ENCODE data around the gene SETBP1. TPM values are rescaled to one million over a fixed set of nuclear protein-coding genes. Genes with fewer than 3 reads are reported as not detected.

SETBP1 gene
- total RNA-seq, 4 donors from 2014 or later = 16.2 to 33.6 (median 24.4) TPM

GRCh38 chr18:44714376-44714775 lies 33.7 kb downstream of the SETBP1 start:
- 86% methylated on average over 9 of the region's 9 CpGs; no CpG with 5 or more reads in 1 of the 2 donors for WGBS, 2 donors (ENCODE audit: low coverage in 1 of 2)
- intact Hi-C loops (cut with DNase I; ENCODE audit: low total_unique reads) (no loop called here), in situ Hi-C loops (cut with MboI; ENCODE audit: low pct_ligation_motif_present in 1 of 4, low pct_unique_long_range_greater_than_20kb in 1 of 4, low sequenced_read_pairs in 3 of 4) (no loop called here)
- Histone ChIP-seq H3K9me3 (no peaks in the 10 kb centered on the region), H3K4me3 (no peak overlapping the region), H3K4me1 (peaks cover 8 to 32% (median 19%) of the 10 kb centered on the region in 4 donors), H3K27me3 (no peaks in the 10 kb centered on the region), H3K27ac (peak overlapping the region; percentile 71 to 81 (median 75)), H3K36me3 (no peaks in the 10 kb centered on the region)
- DNase-seq = no peak
- TF ChIP-seq, protein P1, sequence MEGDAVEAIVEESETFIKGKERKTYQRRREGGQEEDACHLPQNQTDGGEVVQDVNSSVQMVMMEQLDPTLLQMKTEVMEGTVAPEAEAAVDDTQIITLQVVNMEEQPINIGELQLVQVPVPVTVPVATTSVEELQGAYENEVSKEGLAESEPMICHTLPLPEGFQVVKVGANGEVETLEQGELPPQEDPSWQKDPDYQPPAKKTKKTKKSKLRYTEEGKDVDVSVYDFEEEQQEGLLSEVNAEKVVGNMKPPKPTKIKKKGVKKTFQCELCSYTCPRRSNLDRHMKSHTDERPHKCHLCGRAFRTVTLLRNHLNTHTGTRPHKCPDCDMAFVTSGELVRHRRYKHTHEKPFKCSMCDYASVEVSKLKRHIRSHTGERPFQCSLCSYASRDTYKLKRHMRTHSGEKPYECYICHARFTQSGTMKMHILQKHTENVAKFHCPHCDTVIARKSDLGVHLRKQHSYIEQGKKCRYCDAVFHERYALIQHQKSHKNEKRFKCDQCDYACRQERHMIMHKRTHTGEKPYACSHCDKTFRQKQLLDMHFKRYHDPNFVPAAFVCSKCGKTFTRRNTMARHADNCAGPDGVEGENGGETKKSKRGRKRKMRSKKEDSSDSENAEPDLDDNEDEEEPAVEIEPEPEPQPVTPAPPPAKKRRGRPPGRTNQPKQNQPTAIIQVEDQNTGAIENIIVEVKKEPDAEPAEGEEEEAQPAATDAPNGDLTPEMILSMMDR (IDR thresholded peaks at IDR 0.05) = no peak
- TF ChIP-seq POLR2A (IDR thresholded peaks at IDR 0.05) = no peak
- TF ChIP-seq POLR2AphosphoS5 (IDR thresholded peaks at IDR 0.05) = no peak
- no peak for TF ChIP-seq EP300 (IDR thresholded peaks at IDR 0.05; ENCODE audit: low read depth)

DNA sequence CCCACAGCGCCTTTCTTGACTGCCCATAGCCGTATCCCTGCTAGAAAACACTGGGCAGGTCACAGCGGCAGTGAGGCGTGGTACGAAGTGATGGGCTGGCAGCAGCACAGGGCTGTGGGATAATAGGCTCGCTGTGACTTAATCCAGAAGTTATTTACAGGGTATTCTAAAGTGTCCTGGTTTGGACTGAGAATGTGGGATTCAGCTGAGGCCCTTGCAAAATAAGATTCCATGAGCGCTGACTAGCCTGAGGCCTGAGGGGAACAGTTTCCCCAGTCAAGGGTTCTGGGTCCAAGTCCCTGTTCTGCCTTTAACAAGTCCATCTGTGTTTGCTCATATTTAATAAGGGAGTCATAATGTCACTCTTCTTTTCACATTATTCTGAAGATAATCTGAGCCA lies 34.6 kb downstream of the SETBP1 start:
- H3K27ac ChIP-seq = peak overlapping the region; percentile 71 to 81 (median 75)
- H3K9me3 ChIP-seq = no peaks in the 10 kb centered on the region
- H3K4me3 ChIP-seq = no peak overlapping the region
- in situ Hi-C loops (cut with MboI; ENCODE audit: low pct_ligation_motif_present in 1 of 4, low pct_unique_long_range_greater_than_20kb in 1 of 4, low sequenced_read_pairs in 3 of 4) = no loop called here
- H3K27me3 ChIP-seq = no peaks in the 10 kb centered on the region
- peaks cover 5 to 27% (median 18%) of the 10 kb centered on the region in 4 donors for H3K4me1 ChIP-seq
- peak; percentile 47 for DNase-seq
- TF ChIP-seq, protein P1 (IDR thresholded peaks at IDR 0.05) = no peak
- TF ChIP-seq POLR2AphosphoS5 (IDR thresholded peaks at IDR 0.05) (peak; percentile 30 to 68 (median 53)), EP300 (IDR thresholded peaks at IDR 0.05; ENCODE audit: low read depth) (peak; percentile 30), POLR2A (IDR thresholded peaks at IDR 0.05) (no peak)
- intact Hi-C loops (cut with DNase I; ENCODE audit: low total_unique reads) = no loop called here
- H3K36me3 ChIP-seq = no peaks in the 10 kb centered on the region
- WGBS, 2 donors (ENCODE audit: low coverage in 1 of 2) = 62 to 86% methylated on average over 1 to 7 of the region's 7 CpGs

GRCh38 chr18:44715842-44716241 lies 35.2 kb downstream of the SETBP1 start:
- 75 to 93% methylated on average over 6 of the region's 6 CpGs for WGBS, 2 donors (ENCODE audit: low coverage in 1 of 2)
- Histone ChIP-seq H3K36me3 (no peaks in the 10 kb centered on the region), H3K27ac (peak overlapping the region; percentile 71 to 81 (median 75)), H3K27me3 (no peaks in the 10 kb centered on the region), H3K9me3 (no peaks in the 10 kb centered on the region), H3K4me1 (peaks cover 5 to 27% (median 18%) of the 10 kb centered on the region in 4 donors), H3K4me3 (no peak overlapping the region)
- in situ Hi-C loops (cut with MboI; ENCODE audit: low pct_ligation_motif_present in 1 of 4, low pct_unique_long_range_greater_than_20kb in 1 of 4, low sequenced_read_pairs in 3 of 4) (no loop called here), intact Hi-C loops (cut with DNase I; ENCODE audit: low total_unique reads) (no loop called here)
- DNase-seq = no peak
- TF ChIP-seq POLR2A (IDR thresholded peaks at IDR 0.05) (no peak), POLR2AphosphoS5 (IDR thresholded peaks at IDR 0.05) (no peak), EP300 (IDR thresholded peaks at IDR 0.05; ENCODE audit: low read depth) (no peak)
- TF ChIP-seq, protein P1 (IDR thresholded peaks at IDR 0.05) = no peak

- 76% methylated on average over 5 of the region's 5 CpGs; no CpG with 5 or more reads in 1 of the 2 donors for WGBS, 2 donors (ENCODE audit: low coverage in 1 of 2)
- H3K27ac ChIP-seq = peak overlapping the region; percentile 71 to 81 (median 75)
Measured at GRCh38 chr18:44716697-44717163, 36.0 kb downstream of the SETBP1 start.

More at GRCh38 chr18:44716697-44717163, 36.0 kb downstream of the SETBP1 start:
- Histone ChIP-seq H3K9me3 (no peaks in the 10 kb centered on the region), H3K4me3 (no peak overlapping the region), H3K36me3 (no peaks in the 10 kb centered on the region), H3K27me3 (no peaks in the 10 kb centered on the region), H3K4me1 (peaks cover 5 to 30% (median 18%) of the 10 kb centered on the region in 4 donors)
- intact Hi-C loops (cut with DNase I; ENCODE audit: low total_unique reads) = no loop called here
- no peak for TF ChIP-seq POLR2A (IDR thresholded peaks at IDR 0.05)
- TF ChIP-seq, protein P1 (IDR thresholded peaks at IDR 0.05) = no peak
- no peak for TF ChIP-seq POLR2AphosphoS5 (IDR thresholded peaks at IDR 0.05)
- no peak for TF ChIP-seq EP300 (IDR thresholded peaks at IDR 0.05; ENCODE audit: low read depth)
- no peak for DNase-seq
- in situ Hi-C loops (cut with MboI; ENCODE audit: low pct_ligation_motif_present in 1 of 4, low pct_unique_long_range_greater_than_20kb in 1 of 4, low sequenced_read_pairs in 3 of 4) = no loop called here
